GM21360 (cell line): ENCODE results near the gene ZKSCAN4.

Source experiments
- ATAC-seq: cut with Tn5 transposase; IDR thresholded peaks from one replicate; pipeline ENCODE4 v1.9.1; 2021; ENCODE audit warnings: mild to moderate bottlenecking, moderate library complexity; ENCODE audit not compliant: unreplicated experiment

The ZKSCAN4 gene

GRCh38 chr6:28252009-28252975 lies at the start of gene ZKSCAN4:
Gene ZKSCAN4 (minus strand): TSS chr6:28252269. CDS start chr6:28251980, 289 bp downstream.
- ATAC-seq: peak; percentile 65

DNA sequence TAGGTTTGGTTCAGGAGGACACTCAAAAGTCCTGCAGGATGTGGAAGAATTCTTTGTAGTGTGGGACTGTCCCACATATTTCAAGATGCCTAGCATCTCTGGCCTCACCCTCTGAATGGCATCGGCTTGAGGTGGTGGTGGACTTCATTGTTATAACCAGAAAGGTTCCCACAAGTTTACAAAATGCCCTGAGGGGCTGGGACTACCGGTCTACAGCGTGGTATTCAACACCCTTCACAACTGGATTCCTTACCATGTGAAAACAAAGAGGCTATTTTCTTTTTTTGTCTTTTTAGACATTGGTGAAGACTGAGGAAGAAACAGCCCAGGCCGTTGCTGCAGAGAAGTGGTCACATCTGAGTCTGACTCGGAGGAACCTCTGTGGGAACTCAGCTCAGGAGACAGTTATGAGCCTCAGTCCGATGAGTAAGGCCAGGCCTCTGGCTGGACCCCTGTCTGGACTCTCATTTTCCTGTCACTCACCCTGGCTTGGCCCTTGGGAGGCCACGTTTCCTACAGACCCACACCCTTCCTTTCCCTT lies 44.5 kb upstream of the ZKSCAN4 start:
- ATAC-seq: no peak

GRCh38 chr6:28295326-28295725 lies 43.3 kb upstream of the ZKSCAN4 start:
- no peak for ATAC-seq

- ATAC-seq: no peak
Observed at GRCh38 chr6:28291573-28291972, 39.5 kb upstream of the ZKSCAN4 start.

GRCh38 chr6:28282926-28283325 lies 30.9 kb upstream of the ZKSCAN4 start:
- ATAC-seq: no peak

GRCh38 chr6:28281288-28282064 lies 29.4 kb upstream of the ZKSCAN4 start, which contains the start of gene PGBD1:
Gene PGBD1 (plus strand): TSS chr6:28281572. CDS start chr6:28283814, 2,242 bp downstream.
- peak; percentile 75 for ATAC-seq

DNA sequence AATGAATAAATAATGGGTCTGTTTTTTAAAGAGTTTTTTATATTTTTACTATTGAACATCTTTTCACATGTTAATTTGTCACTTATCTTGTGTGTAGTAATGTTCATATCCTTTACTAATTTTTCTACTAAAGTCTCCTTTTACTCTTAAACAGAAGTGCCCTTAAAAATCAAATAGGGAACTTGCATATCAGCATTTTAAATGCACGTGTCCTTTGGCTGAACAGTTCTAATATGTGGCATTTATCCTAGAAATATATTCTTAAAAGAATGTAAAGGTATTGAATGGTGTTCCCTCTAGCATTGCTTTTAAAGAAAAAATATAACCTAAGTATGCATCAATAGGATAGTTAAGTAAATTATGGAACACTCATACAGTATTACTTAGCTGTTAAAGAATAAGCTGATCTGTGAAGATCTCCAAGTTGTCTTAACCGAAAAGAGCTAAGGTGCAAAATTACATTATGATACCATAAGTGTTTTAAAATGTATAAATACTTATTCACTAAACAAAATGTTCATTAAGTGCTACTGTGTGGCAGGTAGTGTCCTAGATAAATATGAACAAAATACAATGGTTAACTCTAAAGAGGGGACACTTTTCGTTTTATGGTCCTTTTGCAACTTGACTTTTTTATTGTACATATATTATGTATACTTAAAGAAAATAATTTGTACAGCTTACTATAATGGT lies 28.7 kb upstream of the ZKSCAN4 start:
- ATAC-seq: no peak

DNA sequence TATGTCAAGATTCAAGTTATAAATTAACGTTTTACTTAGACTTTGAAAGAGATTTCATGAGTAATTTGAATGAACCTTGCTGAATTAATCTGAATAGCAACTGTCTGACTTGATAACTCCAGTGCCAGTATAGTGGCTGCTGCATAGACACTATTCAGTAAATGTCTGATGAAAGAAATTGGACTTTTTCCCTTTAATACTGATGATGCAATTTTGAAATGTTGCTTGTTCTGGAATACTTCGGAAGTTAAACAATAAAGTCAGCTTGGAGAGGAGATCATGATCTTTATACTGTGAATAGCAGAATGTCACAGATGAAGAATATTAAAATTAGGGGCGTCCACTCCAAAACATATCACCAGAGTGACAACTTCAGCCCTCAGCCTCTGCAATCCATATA lies 25.7 kb upstream of the ZKSCAN4 start:
- ATAC-seq: no peak

DNA sequence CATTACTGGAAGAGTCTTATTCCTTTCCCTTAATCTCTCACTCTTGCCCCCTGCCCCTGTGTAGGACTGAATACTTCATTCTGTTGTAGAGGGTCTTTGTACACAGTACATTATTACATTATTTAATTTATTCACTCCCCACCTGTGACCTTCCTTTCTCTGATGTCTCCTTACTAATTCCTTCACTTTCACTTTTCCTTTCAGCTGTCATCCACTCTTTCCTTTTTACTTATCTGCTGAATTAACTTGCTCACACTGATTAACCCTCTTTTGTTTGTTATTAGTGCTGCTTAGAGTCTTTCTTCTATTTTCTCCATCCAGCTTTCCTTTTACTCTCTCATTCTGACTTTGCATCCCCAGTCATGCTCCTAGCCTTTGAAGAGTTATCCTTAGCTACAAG lies 22.8 kb upstream of the ZKSCAN4 start:
- no peak for ATAC-seq

DNA sequence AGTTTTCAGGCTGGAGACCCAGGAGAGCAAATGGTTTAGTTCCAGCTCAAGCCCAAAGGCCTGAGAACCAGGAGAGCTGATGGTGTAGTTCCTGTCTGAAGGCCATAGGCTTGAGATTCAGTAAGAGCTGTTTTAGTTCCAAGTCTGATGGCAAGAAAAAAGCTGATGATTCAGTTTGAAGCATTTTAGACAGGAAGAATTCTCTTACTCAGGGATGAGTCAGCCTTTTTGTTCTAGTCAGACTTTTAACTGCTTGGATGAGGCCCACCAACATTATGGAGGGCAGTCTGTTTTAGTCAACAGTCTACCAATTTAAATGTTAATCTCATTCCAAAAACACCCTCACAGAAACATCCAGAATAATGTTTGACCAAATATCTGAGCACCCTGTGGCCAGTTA lies 17.4 kb upstream of the ZKSCAN4 start:
- ATAC-seq: no peak

DNA sequence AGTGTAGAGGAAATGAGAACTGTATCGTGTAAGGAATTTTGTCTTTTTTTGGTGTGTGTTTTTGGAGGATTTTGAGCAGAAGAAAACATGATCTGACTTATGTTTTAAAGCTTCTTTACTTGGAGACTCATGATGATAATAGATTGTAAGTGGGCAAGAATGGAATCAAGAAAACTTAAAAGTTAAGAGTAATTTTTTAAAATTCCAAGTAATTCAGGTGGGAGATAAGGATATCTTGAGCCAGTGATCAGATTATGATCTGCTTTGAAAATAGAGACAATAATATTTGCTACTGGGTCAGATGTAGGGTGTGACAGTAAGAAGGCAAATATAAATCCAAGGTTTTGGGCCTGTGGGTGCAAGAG lies 15.6 kb upstream of the ZKSCAN4 start:
- ATAC-seq: no peak

- ATAC-seq: peak; percentile 85
Observed at GRCh38 chr6:28266962-28267694, 15.1 kb upstream of the ZKSCAN4 start, which contains the start of gene ZSCAN26. Gene ZSCAN26 (plus strand): TSS chr6:28267143. CDS start chr6:28271920, 4,777 bp downstream.

DNA sequence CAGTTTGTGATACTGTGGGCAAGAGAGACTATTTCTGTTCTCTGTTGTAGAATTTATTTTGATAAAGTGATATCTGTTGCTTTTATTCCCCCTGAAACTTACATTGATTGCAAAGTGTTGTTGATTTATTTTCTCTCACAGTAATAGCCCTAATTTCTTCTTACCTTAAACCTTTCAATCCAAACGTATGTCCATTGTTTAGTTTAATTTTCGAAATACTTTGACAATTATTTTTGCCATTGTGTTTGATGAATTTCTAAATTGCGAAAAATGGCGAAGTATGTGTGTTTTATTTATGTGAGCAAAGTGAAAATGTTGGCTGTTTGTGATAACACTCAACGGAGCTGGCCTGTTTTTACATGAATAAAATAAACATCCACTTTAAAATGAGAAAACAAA lies 14.5 kb upstream of the ZKSCAN4 start:
- no peak for ATAC-seq

DNA sequence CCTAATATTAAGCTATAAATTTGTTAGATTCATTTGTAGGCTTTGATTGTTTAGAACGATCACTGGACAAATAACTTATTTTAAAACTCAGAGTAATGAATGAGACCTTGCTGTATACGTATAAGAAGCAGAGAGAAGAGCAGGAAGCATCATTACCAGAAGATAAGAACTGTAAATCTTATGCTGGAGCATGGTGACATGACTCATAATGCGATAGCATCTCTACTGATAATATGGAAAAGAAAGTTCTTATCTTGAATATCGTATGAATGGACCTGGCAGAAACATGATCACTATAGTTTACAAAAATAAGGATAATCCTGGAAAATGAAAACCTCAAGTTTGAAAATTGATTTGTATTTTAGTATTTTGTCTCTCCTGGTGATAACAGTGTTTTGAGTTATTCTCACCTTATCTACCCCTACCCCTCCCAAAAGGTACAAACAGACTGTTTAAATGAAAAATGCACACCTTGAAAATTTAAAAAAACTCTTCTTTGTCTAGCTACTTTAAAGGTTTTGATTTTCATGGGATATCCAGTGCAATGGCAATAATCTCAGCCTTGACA lies 12.8 kb upstream of the ZKSCAN4 start:
- no peak for ATAC-seq

DNA sequence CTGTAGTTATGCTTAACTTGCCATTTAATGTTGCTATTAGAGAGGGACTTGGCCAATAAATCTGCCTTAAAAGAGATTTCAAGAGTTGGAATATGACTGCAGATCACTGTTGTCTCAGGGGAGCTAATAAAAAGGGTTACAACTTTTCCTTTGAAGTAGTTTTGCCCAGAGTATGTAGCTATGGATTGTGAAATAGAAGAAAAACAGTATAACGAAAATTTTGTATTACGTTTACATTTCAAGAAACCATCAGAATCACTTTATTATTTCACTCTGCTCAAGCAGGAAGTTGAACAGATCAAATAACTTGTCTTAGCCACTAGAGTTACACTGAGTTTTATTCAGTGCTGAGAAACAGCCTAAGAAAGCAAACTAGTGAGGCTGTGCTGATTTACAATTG lies 11.9 kb upstream of the ZKSCAN4 start:
- ATAC-seq: no peak

DNA sequence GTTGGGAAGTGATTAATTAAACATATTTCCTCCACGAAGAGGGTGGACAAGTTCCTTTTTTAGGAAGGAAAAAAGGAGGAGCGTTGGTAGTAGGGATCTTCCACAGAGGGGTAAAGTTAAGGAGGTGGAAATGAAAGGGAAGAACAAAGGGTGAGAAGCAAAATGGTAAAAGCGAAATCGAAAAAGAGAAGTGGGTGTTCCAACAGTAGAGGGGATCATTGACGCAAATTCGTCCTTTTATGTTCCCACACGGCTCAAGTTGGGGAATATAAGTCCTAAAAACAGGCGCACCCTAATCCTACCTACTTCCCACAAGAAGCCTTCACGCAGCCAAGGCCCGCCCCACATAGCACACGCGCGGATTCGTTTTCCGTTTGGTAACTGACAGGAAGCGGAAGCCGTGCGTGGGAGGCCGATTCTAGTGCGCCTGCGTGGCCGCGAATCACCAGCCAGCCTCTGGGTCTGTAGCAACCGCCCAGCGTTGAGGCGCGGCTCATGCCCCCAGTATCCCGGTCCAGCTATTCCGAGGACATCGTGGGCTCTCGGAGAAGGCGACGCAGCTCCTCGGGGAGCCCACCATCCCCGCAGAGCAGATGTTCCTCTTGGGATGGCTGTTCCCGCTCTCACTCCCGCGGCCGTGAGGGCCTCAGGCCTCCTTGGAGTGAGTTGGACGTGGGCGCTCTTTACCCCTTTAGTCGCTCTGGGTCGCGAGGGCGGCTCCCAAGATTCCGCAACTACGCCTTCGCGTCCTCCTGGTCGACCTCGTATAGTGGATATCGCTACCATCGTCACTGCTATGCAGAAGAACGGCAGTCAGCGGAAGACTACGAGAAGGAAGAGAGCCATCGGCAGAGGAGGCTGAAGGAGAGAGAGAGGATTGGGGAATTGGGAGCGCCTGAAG lies 7.1 kb upstream of the ZKSCAN4 start, which contains the start of gene NKAPL:
Gene NKAPL, plus strand, starts transcription at position 421 of the 901 bp plus-strand sequence. Its CDS starts 75 bp downstream, at position 496.
- no peak for ATAC-seq

DNA sequence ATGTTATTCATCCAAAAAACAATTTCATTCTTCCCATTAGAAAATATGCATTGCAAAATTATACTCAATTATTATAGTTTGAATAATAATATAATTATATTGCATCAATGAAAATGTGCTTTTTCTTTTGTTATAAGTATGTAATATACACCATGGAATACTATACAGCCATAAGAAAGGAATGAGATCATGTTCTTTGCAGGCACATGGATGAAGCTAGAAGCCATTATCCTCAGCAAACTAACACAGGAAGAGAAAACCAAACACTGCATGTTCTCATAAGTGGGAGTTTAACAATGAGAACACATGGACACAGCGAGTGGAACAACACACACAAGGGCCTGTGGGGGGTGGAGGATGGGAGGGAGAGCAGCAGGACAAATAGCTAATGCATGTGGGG lies 5.0 kb upstream of the ZKSCAN4 start:
- no peak for ATAC-seq

GRCh38 chr6:28254121-28254519 lies 2.1 kb upstream of the ZKSCAN4 start:
- ATAC-seq: no peak

GRCh38 chr6:28251661-28252008 lies 434 bp downstream of the ZKSCAN4 start:
- peak; percentile 31 for ATAC-seq
